Pancreas (tissue), 10 donors: Measurements from ENCODE around the gene C14orf180. TPM values are rescaled to one million over a fixed set of nuclear protein-coding genes. Genes with fewer than 3 reads are reported as not detected.

ENCODE experiments used
- ATAC-seq, 4 donors: fragments of 200-7000 bp; cut with Tn5 transposase; one replicate each; pipeline versions ENCODE4 v1.8.0 to v1.9.1; 2020; ENCODE audit warnings: mild to moderate bottlenecking in 4 of 4, moderate library complexity in 4 of 4
- DNase-seq, 6 donors: peaks; one replicate each; pipeline ENCODE4 v3.0.0-alpha.2; 2020
- FAIRE-seq: peaks from 2 replicates; lab custom pipeline; 2012; peaks lifted over from hg19 to GRCh38; lab: Jason Lieb, UNC
- H3K27ac ChIP-seq, 4 donors: fragments of 200-600 bp; sonication (generic); 1 replicate in 3 of 4; 2 replicates in 1 of 4; pipeline versions ENCODE4 v1.5.0 to v1.8.0; 2020
- H3K27me3 ChIP-seq, 4 donors: fragments of 200-600 bp; one replicate each; pipeline ENCODE4 v1.8.0; 2021
- H3K36me3 ChIP-seq, 3 donors: fragments of 200-600 bp; sonication (generic) in 1 of 3; one replicate each; pipeline versions ENCODE4 v1.5.0 to v1.8.0; 2020 to 2021
- H3K4me1 ChIP-seq, 3 donors: fragments of 200-600 bp; one replicate each; pipeline ENCODE4 v1.8.0; 2021
- H3K4me3 ChIP-seq, 4 donors: fragments of 200-600 bp; sonication (generic) in 2 of 4; one replicate each; pipeline versions ENCODE4 v1.5.0 to v1.8.0; 2020 to 2021
- H3K9me3 ChIP-seq, 4 donors: fragments of 200-600 bp; one replicate each; pipeline ENCODE4 v1.8.0; 2021
- WGBS, 2 donors: extraction: QIAGEN DNeasy Blood & Tissue Kit; methylation state at CpG; one replicate each; pipeline ENCODE4 v1.1.7; 2013; 5-methylcytosine and 5-hydroxymethylcytosine counted together
- intact Hi-C, 3 donors: fragments of 100-400 bp; cut with DNase I; formaldehyde crosslinking; loops; one replicate each; pipeline versions ENCODE4 v1.11.1 to v1.14.2; 2022
- polyA plus RNA-seq, 2 donors: library from polyadenylated mRNA; stranded (reverse); fragments of 200-250 nt; gene quantifications; one replicate each; pipeline ENCODE4 v1.2.3, GENCODE V29; 2013
- total RNA-seq, 6 donors: library from RNA; stranded (reverse); fragmentation: NEBNext Ultra II Directional in 4 of 6; extraction: Animal tissue kit (Norgen Biotek cat#: 25700) in 4 of 6; gene quantifications; one replicate each; pipeline versions ENCODE4 v1.2.1 to v1.2.4, GENCODE V29; 2021 to 2023
- TF ChIP-seq, protein P1 (sequence below), 4 donors: fragments of 200-600 bp; sonication (generic) in 3 of 4; IDR thresholded peaks; one replicate each; pipeline versions ENCODE4 v1.5.0 to v1.8.0; 2021; ENCODE audit warnings: antibody characterized with exemption in 4 of 4
- donor health status: healthy with polysubstance abuse.
- donor health status: DM: no; HTN: no; CAD: no; lungs with moderate emphysema.
- donor health status: DM: no; HTN: no; CAD: no.
- donor health status: control.
- donor health status: control.
- donor health status: Bipolar disorder and iron deficiency.
- donor health status: DM: yes; HTN: yes; CAD: no.
- donor health status: DM: no; HTN: no; CAD: no.
- donor health status: DM: no; HTN: no; CAD: no.
- donor health status: DM: yes; HTN: yes; CAD: no.

The C14orf180 gene
- total and polyA plus RNA-seq, 8 donors = 0.09 to 1.1 (median 0.34) TPM; not detected in 2

DNA sequence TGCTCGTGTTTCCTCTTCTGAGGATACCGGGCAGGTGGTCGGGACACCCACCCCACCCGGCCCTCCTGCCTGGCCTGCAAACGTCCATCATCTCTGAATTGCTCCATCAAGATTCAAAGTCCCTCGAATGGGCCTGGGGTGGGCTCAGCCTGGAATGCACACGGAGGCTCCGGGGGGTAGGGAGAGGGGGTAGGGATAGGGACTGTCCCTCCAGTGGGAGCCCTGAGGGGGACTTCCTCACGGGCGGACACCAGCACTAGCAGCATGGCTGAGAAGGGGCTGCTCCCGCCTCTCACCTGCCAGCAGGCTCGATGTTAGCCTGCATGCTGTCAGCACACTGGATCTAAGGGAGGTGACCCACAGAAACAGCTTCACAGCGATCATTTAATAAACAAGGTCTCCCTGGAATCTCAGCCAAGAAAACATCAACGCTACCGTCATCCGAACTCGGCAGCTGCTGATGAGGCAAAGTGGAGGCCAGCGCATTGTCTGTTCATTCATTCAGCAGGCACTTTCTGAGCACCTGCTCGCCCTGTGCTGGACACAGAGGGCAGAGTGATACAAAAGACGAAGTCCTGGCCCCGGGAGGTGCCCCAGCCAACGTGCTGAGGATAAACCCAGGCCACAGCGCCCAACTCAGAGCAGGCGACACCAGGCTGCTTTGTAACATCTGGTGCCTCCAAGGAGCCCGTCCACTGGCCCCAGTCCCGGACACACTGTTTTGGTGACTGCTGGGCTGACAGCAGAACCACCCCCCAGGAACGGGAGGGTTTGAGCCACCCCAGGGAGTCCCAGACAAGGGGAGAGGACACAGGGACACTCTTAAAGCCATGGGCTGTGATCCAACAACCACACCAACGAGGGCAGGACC, 18.7 kb downstream of the C14orf180 start:
- H3K36me3 ChIP-seq = no peaks in the 10 kb centered on the region
- no peaks in the 10 kb centered on the region for H3K4me1 ChIP-seq
- ATAC-seq = peak in 2 of 4 donors; percentile 28 to 31
- H3K9me3 ChIP-seq = no peaks in the 10 kb centered on the region
- intact Hi-C loops = no loop called here
- peak in 2 of 6 donors; percentile 43 to 54 for DNase-seq
- H3K27me3 ChIP-seq = no peaks in the 10 kb centered on the region
- no peak overlapping the region for H3K4me3 ChIP-seq
- H3K27ac ChIP-seq = no peak overlapping the region
- no peak for FAIRE-seq
- 44 to 52% methylated on average over 28 of the region's 28 CpGs for WGBS, 2 donors
- TF ChIP-seq, protein P1, sequence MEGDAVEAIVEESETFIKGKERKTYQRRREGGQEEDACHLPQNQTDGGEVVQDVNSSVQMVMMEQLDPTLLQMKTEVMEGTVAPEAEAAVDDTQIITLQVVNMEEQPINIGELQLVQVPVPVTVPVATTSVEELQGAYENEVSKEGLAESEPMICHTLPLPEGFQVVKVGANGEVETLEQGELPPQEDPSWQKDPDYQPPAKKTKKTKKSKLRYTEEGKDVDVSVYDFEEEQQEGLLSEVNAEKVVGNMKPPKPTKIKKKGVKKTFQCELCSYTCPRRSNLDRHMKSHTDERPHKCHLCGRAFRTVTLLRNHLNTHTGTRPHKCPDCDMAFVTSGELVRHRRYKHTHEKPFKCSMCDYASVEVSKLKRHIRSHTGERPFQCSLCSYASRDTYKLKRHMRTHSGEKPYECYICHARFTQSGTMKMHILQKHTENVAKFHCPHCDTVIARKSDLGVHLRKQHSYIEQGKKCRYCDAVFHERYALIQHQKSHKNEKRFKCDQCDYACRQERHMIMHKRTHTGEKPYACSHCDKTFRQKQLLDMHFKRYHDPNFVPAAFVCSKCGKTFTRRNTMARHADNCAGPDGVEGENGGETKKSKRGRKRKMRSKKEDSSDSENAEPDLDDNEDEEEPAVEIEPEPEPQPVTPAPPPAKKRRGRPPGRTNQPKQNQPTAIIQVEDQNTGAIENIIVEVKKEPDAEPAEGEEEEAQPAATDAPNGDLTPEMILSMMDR (IDR thresholded peaks at IDR 0.05) = no peak

DNA sequence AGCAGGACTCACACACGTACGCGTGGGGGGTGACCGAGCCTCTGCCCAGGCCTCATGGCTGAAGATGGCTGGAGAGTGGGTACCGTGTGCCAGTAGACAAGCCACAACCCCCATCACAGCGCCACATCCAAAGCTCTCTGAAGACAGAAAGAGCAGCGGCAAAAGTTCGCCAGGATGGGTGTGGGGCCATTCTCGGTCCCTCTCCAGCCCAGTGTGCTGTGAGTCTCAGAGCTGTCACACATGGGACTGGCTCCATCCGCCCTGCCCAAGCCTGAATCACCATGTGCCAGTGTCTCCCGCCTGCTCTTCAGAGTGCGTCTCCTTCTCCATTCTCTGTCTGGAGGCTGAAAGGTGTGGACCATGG, 19.3 kb downstream of the C14orf180 start:
- ATAC-seq (no peak), FAIRE-seq (no peak), DNase-seq (peak in 2 of 6 donors; percentile 28 to 36)
- Histone ChIP-seq H3K4me1 (no peaks in the 10 kb centered on the region), H3K9me3 (no peaks in the 10 kb centered on the region), H3K36me3 (no peaks in the 10 kb centered on the region), H3K4me3 (no peak overlapping the region), H3K27me3 (peaks cover 0 to under 1% (median 0%) of the 10 kb centered on the region in 4 donors), H3K27ac (no peak overlapping the region)
- intact Hi-C loops = no loop called here
- TF ChIP-seq, protein P1 (IDR thresholded peaks at IDR 0.05) = no peak
- WGBS, 2 donors = 76 to 88% methylated on average over 12 of the region's 12 CpGs

DNA sequence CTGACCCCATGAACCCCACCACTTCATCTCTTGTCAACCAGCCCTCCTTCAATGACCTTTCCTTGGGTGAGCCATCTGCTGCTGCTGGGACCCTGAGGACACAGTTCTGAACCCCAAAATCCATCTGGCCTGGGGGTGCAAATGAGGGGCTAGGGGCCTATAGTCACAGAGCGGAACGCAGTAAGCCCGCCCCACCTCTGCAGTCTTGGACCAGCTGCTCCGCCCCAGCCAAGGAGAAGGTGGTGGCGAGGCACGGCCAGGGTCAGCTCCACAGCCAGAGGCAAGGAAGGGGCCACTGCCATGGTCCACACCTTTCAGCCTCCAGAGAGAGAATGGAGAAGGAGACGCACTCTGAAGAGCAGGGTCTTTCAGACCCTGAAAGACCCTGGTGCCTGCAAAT, 19.9 kb downstream of the C14orf180 start:
- FAIRE-seq (no peak), DNase-seq (peak in 1 of 6 donors; percentile 21), ATAC-seq (no peak)
- Histone ChIP-seq H3K27ac (no peak overlapping the region), H3K9me3 (no peaks in the 10 kb centered on the region), H3K27me3 (peaks cover 0 to 6% (median 0%) of the 10 kb centered on the region in 4 donors), H3K4me1 (no peaks in the 10 kb centered on the region), H3K36me3 (no peaks in the 10 kb centered on the region), H3K4me3 (no peak overlapping the region)
- WGBS, 2 donors = 81 to 96% methylated on average over 7 of the region's 7 CpGs
- intact Hi-C loops = no loop called here
- TF ChIP-seq, protein P1 (IDR thresholded peaks at IDR 0.05) = no peak

DNA sequence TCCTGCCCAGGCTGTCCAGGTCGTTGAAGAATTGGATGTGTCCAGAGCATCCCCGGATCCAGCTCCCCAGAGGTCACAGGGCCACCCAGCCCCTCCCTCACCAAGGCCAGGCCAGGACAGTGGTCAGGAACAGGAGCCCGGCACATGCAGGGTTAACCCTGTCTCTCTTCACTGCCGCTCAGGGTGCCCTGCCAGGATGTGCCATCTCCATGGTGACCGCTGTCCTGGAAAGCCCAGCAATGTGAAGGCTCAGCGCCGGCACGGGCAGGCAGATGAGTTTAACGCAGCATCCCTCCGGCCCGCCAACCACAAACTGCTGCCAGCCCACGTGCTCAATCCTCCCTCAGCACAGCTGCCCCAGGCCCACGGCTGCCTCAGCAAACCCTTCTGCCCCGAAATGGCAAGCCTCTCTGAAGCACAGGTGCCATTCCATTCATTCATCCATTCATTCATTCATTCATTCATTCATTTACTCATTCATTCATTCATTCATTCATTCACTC, 20.6 kb downstream of the C14orf180 start:
- H3K27me3 ChIP-seq = peaks cover 0 to 7% (median 0%) of the 10 kb centered on the region in 4 donors
- intact Hi-C loops = no loop called here
- no peak overlapping the region for H3K27ac ChIP-seq
- H3K9me3 ChIP-seq = no peaks in the 10 kb centered on the region
- ATAC-seq (peak in 2 of 4 donors; percentile 37 to 46), FAIRE-seq (no peak), DNase-seq (peak in 2 of 6 donors; percentile 56 to 60)
- 15 to 18% methylated on average over 14 of the region's 14 CpGs for whole genome bisulfite sequencing, 2 donors
- H3K36me3 ChIP-seq = no peaks in the 10 kb centered on the region
- TF ChIP-seq, protein P1 (IDR thresholded peaks at IDR 0.05) = no peak
- no peaks in the 10 kb centered on the region for H3K4me1 ChIP-seq
- H3K4me3 ChIP-seq = no peak overlapping the region
